IMR-90 (cell line): ENCODE measurements around the gene MERTK.

Experiments used
- CEBPB ChIP-seq: IDR thresholded peaks from 2 replicates; pipeline ENCODE4 v1.6.1; 2012; ENCODE audit warnings: low read depth, low read length, improper control_type of control experiment
- CTCF ChIP-seq: conservative IDR thresholded peaks from 2 replicates; pipeline ENCODE4 v1.5.1; 2012; ENCODE audit warnings: mild to moderate bottlenecking, low read depth, low read length, improper control_type of control experiment
- FOS ChIP-seq: fragments of 150-350 bp; IDR thresholded peaks from 2 replicates; pipeline ENCODE4 v1.6.1; 2016; ENCODE audit warnings: low read depth, low read length
- MXI1 ChIP-seq: IDR thresholded peaks from 2 replicates; pipeline ENCODE4 v1.6.1; 2012; ENCODE audit warnings: low read depth, mild to moderate bottlenecking, low read length, moderate library complexity, borderline replicate concordance
- NFE2L2 ChIP-seq: fragments of 150-350 bp; IDR thresholded peaks from 2 replicates; pipeline ENCODE4 v1.6.1; 2016; ENCODE audit warnings: low read depth, mild to moderate bottlenecking, low read length
- POLR2A ChIP-seq: IDR thresholded peaks from 2 replicates; pipeline ENCODE4 v1.6.1; 2012; ENCODE audit warnings: mild to moderate bottlenecking, low read depth, low read length
- RAD21 ChIP-seq: IDR thresholded peaks from 2 replicates; pipeline ENCODE4 v1.6.1; 2012; ENCODE audit warnings: low read length, improper control_type of control experiment
- RCOR1 ChIP-seq: IDR thresholded peaks from 2 replicates; pipeline ENCODE4 v1.6.1; 2012; ENCODE audit warnings: mild to moderate bottlenecking, low read length, improper control_type of control experiment; ENCODE audit not compliant: insufficient replicate concordance
- SMC3 ChIP-seq: fragments of 150-350 bp; IDR thresholded peaks from 2 replicates; pipeline ENCODE4 v1.6.1; 2016; ENCODE audit warnings: low read depth, mild to moderate bottlenecking, antibody characterized with exemption, low read length, moderate library complexity
- USF2 ChIP-seq: fragments of 150-350 bp; IDR thresholded peaks from 2 replicates; pipeline ENCODE4 v1.6.1; 2017; ENCODE audit warnings: mild to moderate bottlenecking, antibody characterized with exemption, low read length, low read depth

- TF ChIP-seq CTCF (no peak), RCOR1 (no peak), USF2 (no peak), MXI1 (no peak), SMC3 (no peak), POLR2A (no peak), CEBPB (no peak), RAD21 (no peak), FOS (no peak), NFE2L2 (no peak)
Observed at GRCh38 chr2:111952871-111953452, 54.6 kb downstream of the MERTK start.
